ENCODE results near the gene TSHZ2.

Gene TSHZ2, protein sequence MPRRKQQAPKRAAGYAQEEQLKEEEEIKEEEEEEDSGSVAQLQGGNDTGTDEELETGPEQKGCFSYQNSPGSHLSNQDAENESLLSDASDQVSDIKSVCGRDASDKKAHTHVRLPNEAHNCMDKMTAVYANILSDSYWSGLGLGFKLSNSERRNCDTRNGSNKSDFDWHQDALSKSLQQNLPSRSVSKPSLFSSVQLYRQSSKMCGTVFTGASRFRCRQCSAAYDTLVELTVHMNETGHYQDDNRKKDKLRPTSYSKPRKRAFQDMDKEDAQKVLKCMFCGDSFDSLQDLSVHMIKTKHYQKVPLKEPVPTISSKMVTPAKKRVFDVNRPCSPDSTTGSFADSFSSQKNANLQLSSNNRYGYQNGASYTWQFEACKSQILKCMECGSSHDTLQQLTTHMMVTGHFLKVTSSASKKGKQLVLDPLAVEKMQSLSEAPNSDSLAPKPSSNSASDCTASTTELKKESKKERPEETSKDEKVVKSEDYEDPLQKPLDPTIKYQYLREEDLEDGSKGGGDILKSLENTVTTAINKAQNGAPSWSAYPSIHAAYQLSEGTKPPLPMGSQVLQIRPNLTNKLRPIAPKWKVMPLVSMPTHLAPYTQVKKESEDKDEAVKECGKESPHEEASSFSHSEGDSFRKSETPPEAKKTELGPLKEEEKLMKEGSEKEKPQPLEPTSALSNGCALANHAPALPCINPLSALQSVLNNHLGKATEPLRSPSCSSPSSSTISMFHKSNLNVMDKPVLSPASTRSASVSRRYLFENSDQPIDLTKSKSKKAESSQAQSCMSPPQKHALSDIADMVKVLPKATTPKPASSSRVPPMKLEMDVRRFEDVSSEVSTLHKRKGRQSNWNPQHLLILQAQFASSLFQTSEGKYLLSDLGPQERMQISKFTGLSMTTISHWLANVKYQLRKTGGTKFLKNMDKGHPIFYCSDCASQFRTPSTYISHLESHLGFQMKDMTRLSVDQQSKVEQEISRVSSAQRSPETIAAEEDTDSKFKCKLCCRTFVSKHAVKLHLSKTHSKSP (N-terminal part only)

DNA sequence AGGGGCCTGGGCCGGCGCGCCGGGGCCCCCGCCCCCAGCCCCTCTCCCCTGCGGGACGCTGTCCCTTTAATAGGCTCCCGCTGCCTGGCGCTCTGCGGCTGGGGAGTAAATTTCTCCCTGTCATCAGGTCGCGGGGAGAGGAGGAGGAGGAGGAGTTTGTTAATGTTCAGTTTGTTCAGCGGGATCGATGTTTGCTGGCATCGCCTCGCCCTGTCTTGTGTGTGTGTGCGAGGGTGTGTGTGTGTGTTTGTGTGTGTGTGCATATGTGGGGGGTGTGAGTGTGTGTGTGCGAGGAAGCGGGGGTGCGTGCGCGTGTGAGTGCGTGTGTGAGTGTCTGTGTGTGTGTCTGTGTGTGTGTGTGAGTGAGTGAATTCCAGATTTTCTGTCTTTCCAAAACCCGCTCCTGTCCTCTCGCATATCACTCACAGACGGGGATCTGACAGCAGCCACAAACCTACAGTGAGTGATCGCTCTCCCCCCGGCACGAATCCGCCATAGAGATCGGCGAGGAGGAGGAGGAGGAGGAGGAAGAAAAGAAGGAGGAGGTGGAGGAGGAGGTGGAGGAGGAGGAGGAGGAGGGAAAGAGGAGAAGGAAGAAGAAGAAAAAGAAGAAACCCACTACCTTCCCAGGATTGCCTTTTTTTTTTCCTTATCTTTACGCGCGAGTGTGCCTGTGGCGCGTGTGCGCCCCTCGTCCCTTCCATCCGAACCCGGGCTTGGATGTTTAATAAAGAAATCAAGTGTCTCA is at the start of gene TSHZ2:
TSHZ2 (plus strand) TSS at position 169 of the 748 bp plus-strand sequence. CDS start 936 bp downstream, outside the sequence.
- DNase-seq, result peak; percentile 36

DNA sequence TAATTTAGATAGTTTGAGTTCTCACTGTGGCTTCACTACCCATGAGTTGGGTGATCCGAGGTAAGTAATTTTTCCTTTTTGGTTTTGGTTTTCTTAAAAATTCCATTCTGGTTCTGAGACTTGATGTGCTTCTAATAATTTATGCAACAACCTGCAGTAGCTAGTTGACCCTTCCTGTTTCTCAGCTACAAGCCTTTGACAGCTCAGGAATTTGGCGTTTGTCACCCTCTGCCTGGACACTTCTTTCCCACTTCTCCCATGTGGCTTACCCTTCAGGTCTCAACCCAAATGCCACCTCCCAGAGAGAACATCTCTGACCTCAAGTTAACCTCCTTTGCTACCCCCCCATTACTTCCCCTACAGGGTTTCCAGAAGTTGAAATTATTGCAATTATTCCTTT is 49.7 kb upstream of the TSHZ2 start:
- DNase-seq, result no peak

DNA sequence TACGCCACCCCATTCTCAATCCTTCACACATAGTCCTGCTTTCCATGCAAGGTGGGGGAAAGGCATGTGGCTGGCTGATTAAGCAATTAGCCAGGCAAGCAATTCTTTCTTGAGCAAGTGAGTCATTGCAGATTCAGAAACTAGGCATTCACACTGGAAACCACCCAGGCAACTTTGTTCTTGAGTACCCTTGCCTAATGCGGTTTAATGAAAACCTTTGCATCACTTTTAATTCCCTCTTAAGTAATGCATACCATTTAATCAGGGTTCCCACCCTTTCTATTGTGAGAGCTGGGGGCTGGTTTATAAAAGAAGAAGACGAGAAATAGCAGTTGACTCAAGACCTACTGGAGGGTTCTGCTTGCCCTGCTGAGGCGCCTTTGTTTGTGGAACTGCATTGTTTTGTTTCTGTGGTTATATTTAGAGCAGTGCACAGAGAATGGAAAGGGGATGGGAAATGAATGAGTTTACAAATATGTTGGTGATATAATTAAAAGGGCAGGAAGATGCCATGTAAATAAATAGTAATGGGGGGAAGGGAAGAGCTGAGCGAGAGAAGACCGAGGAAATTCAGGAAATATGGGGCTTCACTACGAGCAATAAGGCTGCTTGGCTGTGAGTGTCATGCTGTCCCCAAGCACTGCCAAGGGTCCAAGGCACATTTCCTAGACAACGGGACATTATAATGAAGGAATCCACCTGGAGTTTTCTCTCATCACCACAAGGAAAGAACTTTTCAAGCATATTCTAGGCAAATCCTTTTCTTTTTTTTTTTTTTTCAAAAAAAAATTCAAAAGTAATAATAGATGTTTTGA is 48.8 kb upstream of the TSHZ2 start:
- DNase-seq, result no peak

DNA sequence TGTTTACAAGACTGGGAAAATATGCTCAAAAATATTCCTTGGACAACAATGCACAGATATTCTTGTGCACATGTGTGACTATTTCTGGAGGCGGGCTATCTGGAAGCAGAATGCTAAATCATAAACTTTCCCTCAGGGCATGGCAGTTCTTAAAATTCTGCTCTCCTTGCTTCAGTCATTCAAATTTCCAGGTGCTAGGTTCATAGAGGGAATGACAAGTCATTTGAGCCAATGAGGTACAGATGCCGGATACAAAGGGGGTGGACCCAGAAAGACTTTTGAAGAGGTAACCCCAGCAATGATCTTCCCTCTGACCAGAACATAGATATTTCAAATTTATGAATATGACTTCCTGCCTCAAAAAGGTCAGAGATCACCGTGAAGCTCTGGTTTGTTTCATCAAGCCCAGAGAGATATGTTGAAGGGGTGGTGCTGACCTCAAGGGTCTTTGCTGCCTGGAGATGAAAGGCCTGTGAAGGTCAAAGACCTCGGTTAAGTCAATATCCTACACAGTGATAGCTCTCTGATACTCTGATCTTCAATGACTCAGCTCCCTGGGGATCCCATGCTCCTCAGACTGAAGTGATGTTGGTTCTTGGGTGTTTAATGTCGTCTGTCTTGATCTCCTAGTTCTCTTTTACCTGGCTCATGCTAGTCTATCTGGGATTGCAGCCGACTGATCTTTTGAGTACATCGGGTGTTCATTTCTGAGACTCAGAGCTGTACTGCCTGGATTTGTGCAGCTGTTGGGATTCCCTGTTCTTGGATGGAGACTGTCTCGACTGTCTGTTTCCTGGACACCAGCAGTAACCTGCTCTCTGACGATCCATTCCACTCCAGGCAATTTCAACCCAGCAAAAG is 47.5 kb upstream of the TSHZ2 start:
- no peak for DNase-seq

DNA sequence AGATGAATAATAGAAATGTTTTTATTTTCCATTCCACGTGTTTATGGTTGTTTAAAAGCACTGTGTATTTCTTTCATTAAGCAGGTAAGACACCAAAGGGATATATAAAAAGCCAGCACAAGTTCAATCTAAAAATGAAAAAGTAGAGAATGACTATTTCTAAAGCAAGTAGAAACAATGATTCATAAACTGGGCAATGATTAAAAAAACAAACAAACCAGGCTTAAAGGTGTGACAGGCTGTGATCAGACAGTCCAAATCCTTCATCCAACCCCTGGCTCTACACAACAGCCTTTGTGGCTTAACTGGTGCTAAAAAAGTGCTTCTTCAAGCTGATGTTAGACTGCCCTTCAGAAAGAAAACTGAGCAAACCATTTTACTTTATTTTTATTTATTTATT is 45.7 kb upstream of the TSHZ2 start:
- no peak for DNase-seq

DNA sequence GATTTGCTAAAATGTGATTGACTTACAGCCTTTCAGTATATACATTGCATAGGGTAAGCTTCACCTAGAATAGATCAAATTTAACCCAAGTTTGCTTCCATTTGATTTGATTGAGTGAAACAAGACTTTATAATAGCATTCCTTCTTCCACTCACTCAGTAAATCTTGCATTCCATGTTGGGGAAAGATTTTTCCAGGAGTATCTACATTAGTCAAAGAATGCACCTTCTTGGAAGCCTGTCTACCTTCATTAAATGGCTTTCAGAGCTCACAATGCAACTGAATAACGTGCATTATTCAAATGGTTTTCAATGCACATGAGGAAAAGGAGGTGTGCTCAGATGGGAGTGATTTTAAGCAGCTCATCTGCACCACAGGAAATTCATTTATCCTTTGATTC is 38.3 kb upstream of the TSHZ2 start:
- DNase-seq, result no peak

DNA sequence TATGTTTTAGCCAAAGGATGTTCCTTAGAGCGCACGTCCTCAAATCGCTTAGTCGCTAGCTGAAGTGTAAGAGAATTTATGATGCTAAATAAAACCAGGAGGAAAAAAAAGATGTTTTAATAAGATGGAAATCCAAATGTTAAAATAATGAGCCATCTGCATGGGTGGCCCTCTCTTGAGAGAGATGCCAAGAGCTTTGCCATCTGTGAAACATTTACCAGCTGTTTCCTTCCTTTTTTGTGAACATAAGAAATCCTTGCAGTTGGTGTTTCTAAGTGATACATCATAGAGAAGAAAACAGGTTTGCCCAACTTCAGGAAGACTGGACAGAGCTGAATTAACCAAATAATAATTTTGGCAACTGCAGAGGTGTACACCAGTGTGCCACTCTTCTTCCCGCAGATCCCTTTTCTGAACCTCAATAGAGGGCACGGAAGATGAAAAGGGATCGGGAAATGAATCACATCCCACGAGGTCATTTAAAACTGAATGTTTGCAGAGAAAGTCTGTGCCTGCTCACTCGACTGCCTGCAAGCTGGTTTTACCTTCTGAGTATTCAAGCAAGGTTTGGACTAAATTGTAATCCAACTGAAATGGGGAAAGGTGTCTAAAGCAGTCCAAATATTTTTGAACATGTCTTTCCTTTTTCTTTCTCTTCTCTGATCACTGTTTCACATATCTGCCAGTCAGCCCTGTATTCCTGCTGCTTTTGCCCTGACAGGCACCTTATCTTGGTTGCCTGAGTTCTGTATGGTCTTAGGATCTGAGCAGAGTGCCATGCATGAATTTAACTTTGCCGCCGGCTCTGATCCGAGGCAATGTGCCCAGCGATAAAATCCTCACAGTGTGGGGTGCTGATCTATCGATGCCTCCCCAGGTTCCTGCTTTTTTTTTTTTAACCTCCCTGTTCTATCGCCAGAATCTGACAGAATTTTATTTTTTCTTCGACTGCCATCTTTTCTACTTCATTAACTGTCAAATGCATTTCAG is 35.5 kb upstream of the TSHZ2 start:
- no peak for DNase-seq

DNA sequence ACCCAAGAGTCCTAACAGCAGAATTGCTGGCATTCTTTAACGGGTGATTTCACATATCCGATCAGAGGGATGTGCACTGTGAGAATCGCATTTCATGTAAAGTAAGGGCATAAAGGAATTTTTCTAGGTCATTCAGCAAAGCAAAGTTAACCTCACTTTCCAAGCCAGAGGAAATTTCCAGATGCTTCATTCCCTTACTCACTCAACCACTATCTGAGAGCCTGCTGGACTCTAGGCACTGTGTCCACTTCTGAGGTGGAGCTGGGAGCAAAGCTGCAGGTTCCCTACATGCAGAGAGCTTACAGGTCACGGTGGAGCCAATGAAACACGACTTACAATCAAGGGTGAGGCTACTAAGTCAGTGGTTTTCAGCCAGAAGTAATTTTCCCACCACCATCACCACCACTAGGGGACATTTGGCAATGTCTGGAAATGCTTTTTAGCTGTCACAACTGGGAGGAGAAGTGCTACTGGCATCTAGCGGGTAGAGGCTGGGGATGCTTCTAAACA is 34.5 kb upstream of the TSHZ2 start:
- DNase-seq, result no peak

DNA sequence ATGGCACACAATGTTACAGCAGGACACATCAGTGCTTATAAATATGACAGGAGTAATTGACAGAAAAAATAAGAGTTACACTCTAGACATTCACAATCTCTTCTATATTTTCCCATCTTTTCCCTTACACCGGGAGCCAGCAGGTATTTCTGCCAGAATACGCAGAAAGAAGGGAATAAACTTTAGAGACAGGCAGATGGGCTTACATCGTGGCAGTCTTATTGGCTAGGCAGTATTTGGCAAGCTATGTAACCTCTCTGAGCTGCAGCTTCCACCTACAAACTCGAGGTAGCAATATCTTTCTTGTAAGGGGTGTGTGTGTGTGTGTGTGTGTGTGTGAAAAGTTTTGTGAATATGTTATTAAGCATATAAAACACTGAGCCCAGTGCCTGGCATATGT is 33.0 kb upstream of the TSHZ2 start:
- DNase-seq, result no peak

DNA sequence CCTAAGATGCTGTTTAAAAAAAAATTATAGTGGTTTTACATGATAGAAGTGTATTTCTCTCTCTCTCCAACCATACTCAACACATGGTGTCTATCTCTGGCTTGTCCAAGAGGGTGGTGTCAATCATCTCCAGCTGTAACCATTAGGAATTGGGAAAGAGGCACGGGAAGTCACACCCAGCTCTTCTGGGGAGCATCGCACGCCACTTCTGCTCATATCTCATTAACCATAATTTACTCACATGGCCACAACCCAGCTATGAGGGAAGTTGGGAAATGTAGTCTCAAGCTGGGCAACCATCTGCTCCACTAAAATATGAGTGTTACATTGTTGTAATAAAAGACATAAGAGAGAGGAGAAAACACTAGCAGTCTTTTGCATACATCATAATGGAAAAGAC is 30.4 kb upstream of the TSHZ2 start:
- DNase-seq, result no peak

DNA sequence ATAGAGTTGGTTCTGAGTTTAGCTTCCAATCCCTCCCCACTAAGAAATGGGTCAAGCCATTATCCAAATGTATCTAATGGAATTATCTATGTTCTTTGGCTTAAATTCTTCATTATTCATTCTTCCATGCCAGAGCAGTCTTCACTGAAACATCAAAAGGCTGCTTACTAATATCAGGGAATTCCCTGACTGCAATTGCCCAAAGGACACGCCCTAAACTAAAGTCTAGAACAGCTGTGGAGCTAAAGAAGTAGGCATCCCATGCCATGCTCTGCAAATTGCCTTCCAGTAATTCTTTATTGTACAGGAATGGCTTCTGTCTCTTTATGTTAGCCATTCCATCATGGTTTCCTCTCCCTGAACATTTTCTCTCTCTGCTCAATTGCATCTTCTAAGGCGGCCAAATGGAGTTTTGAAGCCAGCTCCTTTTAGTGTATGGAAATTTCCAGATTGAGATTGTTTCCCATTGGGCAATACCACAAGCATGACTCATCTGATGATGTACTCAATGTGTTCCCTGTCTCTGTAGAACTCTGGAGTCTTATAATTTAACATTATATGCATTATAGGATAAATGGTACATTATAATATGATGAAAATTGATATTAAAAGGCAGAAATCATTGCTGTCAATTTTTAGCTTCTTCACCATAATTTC is 28.8 kb upstream of the TSHZ2 start:
- DNase-seq, result no peak

DNA sequence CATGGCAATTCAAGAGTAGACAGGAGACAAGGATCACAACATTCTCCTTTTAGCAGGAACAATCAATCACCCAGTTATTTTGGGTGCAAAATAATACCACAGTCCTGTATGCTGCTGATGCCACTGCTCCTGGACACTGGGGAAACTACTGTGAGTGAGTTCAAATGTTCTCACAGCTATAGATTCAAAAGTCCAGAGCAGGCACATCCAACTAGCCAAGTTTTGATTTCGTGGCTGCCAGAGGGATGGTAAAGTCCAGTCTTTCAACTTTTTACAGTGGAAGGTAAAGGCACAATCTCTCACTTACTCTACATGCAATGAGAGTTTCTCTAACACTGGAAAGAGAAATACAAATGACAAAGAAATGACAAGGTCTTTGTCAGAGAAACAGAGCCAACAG is 26.9 kb upstream of the TSHZ2 start:
- DNase-seq, result no peak

DNA sequence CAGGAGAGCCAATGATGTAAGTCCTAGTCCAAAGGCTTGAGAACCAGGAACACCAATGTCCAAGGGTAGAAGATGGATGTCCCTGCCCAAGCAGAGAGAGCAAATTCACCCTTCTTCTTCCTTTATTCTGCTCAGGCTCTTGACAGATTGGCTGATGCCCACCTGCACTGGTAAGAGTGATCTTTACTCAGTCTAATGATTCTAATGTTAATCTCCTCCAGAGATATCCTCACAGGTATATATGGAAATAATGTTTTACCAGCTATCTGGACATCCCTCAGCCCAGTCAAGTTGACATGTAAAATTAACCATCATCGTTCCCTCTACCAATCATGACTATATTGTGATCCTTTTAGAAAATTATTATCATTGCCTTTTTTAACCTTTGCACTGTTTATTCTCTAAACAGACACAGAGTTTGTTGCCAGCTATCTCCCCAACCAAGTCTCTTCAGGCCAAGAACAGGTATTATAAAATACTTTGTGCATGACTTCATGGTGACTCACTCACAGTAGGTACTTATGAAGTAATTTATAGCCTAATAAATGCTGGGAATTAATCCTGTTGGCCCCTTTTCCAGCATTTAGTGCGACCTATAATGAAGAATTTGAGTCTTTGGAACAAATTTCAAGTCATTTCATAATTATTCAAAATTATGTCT is 26.2 kb upstream of the TSHZ2 start:
- no peak for DNase-seq

DNA sequence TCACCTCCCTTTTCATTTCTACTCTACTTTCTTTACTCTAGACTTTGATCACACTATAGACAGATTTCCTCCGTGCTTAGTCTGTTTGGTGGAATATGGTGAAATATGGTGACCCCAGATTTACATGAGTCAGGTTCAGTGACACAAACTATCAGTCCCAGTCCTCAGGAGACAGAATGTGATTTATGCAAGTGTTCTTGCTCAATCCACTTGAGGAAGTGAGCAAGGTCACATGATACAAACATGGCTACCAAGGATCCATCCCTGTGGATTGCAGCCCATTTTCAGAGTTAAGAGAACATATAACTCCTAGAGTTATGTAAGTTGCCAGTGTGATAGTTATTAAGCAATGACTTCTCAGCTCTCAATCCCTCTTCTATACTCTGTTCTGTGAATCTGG is 23.7 kb upstream of the TSHZ2 start:
- no peak for DNase-seq

DNA sequence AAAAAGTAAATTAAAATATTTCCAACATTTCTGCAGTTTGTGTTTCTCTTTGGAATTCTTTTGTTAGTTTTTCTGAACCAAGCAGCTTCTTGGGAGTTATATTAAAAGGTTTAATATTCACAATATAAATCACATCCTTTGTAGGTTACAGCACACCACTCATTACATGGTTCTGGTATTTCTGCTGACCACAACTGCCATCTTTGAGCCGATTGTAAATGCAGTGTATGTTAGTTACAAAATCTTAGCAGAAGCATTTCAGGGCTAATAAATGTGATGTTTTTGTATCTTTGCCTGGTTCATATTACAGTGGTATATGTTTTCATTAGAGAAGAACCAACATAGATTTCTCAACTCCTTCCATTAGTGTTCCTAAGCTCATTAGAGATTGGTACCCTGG is 19.1 kb upstream of the TSHZ2 start:
- DNase-seq, result no peak

DNA sequence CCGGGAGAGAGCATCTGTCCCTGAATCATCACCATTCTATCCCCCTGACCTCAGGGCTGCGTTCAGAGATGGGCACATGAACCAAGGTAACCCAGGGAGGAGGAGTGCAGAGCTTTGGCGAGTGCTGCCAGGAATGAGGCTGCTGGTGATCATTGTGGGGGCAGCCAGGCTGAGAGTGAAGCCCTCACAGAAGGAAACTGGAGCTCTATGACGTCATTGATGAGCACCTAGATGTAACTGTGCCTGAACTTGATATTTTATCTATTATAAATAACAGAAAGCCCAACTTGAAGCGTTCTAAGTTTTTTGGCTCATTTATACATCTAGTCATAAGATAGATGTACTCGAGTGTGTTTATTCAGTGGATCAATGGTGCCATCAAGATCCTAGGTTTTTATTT is 17.3 kb upstream of the TSHZ2 start:
- DNase-seq, result no peak

DNA sequence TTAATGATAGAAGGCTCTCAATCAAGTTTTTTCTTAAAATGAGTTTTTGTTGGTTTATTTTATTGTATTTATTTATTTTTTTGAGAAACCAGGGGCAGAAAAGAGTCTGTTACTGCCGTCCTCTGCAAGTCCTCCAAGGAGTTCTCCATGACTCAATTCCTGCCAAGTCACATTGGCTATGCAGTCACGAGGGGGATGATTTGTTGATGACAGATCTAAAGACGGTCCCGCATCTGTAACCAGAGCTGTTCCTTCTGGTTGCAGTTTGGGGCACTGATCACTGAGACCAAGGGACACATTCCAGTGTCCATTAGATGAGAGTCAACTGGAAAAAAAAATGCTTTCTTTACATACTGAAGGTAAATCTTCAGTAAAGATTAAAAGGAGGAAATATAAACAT is 13.9 kb upstream of the TSHZ2 start:
- DNase-seq, result no peak

DNA sequence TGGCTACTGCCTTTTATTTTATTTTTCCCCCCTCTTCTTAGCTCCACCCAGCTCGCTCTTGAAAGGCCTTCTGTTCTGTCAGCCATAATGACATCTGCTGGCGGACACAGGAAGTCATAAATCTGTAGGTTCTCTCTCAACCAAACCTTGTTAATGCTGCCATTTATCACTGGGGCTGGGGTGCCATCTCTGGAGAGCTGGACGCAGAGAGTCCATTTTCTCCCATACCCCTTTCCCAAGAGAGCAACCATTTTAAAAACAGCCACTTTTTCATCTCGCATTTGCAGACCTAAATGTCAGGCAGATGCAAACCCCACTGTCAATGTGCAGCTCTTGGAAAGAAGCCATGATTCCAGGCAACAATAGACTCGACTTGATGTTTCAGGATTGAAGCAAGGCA is 13.0 kb upstream of the TSHZ2 start:
- peak; percentile 69 for DNase-seq

DNA sequence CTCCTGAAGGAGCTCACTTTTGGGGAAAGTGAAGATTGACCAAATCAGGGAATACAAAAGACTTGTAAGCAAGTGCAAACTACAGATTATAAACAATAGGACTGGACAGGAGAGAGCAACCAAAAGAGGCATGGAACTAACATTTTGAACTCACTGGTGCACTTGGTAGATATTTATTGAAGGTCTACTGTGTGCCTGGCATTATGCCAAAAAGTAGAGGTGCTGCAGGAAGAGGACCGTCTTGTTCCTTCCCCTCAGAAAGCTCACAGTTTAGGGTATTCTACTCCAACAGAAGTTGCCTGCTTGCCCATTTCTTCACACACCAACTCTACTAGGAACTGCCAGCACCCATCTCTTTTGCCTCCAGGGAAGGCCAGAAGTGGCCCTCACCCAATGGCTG is 10.0 kb upstream of the TSHZ2 start:
- no peak for DNase-seq

Measured in NCI-H1436 (cell line).